Measurements from ENCODE around the gene TMEM150C.

Gene TMEM150C

DNA sequence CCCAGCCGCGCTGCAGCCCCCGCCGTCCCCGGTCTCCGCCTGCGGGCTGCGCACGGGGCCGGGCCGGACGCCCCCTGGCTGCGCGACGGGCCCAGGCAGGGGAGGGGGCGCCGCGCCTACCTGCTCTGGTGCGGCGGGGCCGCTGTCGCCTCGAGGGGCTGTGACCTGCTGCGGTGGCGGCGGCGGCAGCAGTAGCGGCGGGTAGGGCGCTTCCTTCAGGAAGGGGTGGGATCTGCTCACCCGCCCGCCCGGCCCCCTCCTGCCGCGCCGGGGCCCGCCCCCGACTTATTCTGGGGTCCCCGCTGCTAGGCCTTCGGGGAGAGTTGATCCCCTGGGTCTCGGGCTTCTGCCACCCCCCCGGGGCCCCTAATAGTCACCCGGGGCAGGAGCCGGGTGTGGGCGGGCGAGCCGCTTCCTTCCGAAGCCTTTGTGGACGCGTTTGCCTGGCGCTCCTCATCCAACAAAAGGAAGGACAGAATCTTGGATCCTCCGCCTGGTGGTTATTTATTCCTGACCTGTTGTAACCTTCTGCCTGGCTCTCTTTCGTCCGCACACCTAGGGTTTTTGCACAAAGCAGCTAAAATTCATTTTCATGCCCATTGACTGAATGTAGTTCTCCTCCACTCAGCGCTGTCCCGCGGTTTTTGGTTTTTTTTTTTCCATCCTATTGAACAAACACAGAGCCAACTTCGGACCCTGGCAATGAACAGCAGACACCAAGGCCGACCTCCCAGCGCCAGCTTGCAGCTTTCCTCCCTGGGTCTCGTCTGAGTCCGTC is at the start of gene TMEM150C:
TSS of gene TMEM150C (minus strand) at position 203 of the 778 bp plus-strand sequence. CDS start 57,331 bp downstream, outside the sequence.
- DNase-seq = no peak

GRCh38 chr4:82611527-82611926 is 49.7 kb upstream of the TMEM150C start:
- no peak for DNase-seq

- no peak for DNase-seq
These were observed 48.3 kb upstream of the TMEM150C start for GRCh38 chr4:82610041-82610440.

DNA sequence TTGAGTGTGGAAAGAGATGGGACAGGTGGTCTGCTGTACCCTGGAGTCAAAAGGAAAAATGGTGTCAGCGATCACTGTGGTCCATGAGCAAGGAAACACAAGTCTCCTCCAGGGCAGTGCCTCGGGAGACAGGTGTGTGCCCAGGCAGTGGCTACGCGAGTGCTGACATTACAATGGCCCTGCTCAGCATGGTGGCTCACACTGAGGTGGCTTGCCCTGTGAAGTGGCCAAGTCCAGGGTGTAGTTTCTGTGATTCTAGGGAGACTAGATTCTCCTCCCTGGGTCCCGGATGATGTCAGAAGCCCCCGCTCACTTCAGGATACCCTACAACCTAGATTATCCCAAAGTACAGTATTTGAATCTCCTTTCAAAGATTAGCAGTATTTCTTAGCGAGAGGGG is 44.8 kb upstream of the TMEM150C start:
- DNase-seq = no peak

- DNase-seq = no peak
These were observed 42.7 kb upstream of the TMEM150C start for GRCh38 chr4:82604522-82604921.

GRCh38 chr4:82601242-82602015 is 39.6 kb upstream of the TMEM150C start:
- DNase-seq = no peak

DNA sequence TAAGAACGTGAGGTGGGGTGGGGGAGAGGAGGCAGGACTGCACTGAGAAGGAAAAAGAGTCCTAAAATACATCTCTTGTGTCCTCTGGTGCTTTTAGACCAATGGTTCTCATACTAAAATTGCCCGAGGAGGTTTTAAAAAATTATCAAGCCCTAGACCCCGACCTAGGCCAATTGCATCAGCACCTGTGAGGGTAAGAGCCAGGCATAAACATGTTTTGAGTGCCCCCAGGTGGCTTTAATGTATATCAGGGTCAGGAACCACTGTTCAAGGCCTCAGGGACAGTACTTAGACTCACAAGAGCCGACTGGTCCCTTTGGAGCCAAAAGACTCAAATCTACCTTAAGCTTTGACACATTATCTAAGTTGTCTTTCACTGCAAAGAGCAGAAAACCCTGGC is 37.5 kb upstream of the TMEM150C start:
- no peak for DNase-seq

DNA sequence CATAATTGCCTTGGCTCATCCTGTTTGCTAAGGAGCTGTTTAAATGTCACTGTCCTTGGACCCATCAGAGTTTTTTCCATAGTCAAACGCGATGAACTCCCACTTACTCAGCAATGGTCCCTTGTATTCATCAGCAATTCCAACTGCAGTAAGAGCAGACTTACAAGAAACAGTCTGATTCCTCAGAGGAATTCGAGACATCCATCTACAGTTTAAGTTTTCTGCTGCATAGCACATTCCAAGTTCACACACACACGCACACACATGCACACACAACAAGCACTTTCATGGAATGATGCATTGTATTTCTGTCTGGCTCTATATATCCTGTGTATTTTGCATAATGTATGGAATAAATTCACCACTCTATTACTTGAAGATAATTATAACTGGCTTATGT is 32.7 kb upstream of the TMEM150C start:
- no peak for DNase-seq

DNA sequence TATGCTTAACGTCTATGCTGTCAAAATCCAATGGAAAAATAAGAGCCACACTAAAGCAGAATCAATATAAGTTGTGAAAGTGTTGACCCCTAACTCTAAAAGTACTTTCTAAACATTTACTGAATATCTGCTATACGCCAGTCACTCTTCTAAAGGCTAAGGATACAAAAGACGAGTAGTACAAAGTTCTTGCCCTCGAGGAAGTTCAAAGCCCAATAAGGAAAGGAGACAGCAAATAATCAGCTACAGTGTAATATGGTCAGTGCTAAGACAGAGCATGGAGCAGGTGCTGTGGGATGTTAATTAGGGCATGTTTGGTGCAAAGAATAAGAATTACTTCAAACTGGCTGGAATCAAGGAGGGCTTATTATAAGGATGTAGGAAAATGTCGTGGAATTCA is 31.6 kb upstream of the TMEM150C start:
- DNase-seq = no peak

- no peak for DNase-seq
These were observed 30.9 kb upstream of the TMEM150C start for GRCh38 chr4:82592639-82593038.

DNA sequence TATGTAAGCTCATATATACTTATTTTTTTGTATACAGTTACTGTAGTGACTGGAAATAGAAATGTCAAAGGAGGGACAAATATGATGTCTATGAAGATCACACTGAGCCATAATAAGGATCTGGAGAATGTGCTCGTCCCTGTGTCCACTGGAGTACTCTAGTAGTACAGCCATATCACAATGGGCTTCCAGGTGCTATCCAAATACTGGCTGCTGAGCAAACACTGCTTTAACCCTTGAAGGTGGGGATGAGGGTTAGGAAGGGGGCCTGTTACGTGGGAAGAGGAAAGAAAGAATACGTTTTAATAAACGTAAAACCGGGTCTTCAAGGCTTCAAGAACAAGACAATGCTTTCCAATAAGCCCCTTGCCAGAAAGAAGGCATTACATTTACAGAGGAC is 29.8 kb upstream of the TMEM150C start:
- no peak for DNase-seq

GRCh38 chr4:82589756-82590155 is 28.0 kb upstream of the TMEM150C start:
- no peak for DNase-seq

DNA sequence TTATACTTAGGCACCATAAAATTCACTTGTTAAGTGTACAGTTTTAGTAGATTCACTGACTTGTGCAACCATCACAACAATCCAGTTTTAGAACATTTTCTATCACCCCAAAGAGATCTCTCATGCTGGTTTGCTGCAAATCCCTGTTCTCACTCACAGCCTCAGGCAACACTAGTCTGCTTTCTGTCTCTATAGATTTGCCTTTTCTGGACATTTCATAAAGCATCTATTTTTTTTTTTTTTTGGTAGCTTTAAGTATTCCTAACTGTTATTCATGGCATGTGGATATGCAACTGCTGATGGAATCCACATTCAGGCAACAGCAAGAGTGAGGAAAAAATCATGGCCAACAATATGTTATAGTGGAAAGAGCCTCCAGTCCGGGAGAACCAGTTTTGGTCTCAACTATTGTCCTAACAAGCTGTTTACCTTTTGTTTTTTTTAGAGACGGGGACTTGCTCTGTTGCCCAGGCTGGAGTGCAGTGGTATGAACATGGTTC is 27.0 kb upstream of the TMEM150C start:
- no peak for DNase-seq

DNA sequence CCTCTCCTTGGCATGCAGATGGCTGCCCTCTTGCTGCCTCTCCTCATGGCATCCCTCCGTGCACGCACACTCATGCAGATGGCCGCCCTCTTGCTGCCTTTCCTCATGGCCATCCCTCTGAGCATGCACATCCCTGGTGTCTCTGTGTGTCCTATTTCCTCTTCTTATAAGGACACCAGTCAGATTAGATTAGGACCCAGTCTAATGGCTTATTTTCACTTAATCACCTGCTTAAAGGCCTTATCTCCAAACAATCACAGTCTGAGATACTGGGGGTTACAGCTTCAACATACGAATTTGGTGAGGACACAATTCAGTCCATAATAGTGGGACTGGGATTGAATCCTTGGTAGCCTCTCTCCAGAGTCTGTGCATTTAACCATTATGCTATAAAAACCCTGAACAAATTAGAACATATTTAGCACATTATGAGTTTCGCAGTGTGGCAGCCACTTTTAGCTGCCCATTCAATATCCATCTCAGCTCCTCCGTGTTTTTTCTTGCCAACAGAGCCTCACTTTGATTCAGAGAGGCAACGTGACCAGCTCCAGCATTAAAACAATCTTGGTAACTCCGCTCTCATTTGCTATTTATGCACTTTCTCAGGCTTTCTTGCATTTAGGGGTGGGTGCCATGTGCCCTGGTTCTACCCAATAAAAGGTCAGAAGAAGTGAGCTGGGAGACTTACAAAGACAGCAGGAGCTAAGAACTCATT is 26.2 kb upstream of the TMEM150C start:
- DNase-seq = no peak

GRCh38 chr4:82585690-82586435 is 24.1 kb upstream of the TMEM150C start:
- DNase-seq = no peak

DNA sequence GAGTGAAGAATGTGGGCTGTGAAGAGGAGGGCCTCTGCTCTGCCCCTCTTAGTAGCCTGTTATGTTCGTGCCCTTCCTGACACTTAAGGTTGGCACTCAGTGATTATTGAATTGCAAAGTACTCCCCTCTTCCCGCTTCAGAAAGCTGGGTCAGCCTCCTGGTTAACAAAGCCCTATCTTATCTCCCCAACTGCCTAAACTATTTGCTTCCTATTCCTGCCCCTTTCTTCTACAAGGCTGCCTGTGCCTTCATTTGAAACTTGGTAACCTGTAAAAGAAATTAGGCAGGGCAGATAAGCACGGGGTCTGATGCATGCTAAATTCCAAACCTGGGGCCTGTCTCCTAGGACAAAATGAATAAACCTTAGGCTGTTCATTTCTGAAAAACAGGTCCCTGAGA is 23.1 kb upstream of the TMEM150C start:
- DNase-seq = no peak

DNA sequence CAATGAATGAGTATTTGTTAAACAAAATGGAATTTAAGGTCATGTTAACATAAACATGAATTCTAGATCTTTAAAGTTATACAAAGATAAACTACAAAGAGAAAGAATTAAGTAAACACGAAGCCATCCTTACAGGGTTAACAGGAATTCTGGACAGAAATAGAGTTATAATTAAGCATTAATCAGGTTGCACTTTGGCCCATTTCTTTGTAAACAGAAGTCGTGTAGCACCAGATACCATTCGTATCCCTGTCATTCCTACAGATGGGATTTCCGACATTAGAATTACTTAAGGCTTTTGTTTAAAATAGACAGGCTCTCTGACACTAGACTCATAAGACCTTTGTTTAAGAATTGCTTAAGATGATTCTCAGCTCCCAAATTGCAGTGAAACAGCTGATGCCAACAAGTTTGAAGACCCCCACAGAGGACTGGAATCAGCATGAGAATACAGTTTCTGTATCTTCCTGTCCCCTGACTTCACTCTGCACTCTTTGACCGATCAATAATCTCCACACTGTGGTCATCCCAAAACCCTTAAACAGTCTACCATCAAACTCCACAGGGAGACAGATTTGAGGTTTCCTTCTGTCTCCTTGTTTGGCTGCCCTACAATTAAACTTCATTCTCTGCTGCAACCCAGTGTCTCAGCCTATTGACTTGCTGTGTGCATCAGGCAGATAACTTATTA is 22.3 kb upstream of the TMEM150C start:
- no peak for DNase-seq

DNA sequence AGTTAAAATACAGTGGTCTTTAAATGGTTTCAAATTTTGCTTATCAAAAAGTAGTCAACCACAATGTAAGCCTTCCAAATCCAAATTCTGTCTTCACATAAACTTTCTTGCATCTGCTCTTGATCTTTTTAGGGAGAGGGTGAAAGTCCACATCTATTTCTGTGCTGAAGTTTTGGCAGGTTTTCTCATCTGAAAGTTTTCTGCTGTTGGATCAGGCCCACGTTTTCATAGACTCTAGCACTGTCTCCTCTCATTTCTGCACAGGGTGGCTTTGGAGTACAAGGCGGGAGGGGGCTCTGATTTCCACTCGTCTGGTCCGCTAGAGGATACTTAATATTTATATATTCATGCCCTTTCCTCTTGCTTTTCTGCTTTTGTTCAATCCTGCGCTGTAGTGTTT is 18.1 kb upstream of the TMEM150C start:
- no peak for DNase-seq

- DNase-seq = no peak
These were observed 17.1 kb upstream of the TMEM150C start for GRCh38 chr4:82578935-82579334.

- DNase-seq = no peak
These were observed 15.7 kb upstream of the TMEM150C start for GRCh38 chr4:82577451-82577850.

- no peak for DNase-seq
These were observed 7.9 kb upstream of the TMEM150C start for GRCh38 chr4:82569727-82570126.

DNA sequence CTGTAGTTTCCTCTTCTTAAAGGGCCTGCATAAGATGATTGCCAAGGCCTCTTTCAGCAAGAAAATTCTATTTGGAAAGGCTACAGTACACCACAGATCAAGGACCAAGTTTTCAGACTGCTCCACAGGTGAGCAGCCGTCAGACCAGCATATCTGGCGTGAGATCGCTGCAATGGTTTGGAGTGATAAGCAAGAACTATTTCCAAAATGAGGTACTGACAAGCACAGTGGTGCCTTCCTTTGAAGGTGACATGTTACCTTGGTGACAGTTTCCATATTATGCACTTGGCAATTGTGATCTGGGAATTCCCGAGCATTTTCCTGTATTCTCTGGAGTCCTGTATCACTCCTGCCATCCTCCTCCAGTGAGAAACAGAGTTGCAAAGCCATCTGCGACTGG is 7.3 kb upstream of the TMEM150C start:
- DNase-seq = no peak
